ENCODE results near the gene UBE2B. TPM values are rescaled to one million over a fixed set of nuclear protein-coding genes. Genes with fewer than 3 reads are reported as not detected.
A peak's percentile ranks its signal among the peaks of the same experiment; 100 is the strongest.
"Not testable (repeated sequence)": the region's sequence is repeated elsewhere in the genome, so short reads cannot be mapped to it uniquely, and the experiment has no call there.

UBE2B gene
- polyA plus RNA-seq (ENCODE audit: insufficient read length in 4 of 4) = 100 to 1,000 TPM; 123 to 149 (median 134) TPM

DNA sequence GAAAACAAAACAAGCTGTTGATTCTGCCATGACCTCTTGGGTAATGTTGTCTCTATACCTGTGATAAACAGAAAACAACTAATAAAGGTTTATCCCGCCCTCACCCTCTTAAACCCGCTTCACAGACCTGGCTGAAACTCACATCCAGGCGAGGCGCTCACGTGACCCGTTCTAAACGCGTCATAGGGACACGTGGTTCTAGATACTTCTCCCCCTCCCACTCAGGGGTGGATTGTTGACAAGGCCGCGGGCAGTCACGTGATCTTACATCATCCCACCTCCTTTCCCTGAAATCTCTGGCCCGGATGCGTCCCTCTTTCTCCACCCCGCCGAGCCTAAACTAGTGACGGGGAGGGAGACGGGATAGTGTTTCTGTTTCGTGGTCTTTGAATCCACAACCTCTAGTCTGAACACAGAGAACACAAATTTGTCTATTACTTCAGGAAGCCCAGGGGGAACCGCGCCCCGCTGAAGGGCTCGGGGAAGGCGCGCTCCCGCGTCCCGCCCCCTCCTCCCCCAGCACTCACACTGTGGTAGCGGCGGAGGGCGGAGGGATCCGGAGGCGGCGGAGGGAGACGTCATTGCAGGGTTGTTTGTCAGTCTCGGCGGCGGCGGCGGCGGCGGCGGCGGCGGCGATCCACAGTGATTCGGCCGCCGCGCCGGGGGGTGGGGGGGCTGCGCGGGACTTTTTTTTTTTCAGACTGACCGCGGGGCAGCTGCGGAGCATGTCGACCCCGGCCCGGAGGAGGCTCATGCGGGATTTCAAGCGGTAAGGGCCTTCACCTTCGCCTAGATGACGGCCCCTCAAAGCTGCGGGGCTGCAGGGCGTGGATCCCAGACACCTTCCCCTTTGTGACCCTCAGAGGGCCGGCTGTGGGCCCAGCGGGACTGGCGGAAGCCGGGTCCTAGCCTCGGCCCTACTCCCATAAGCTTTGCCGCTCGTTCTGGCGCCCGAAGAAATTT lies at the start of gene UBE2B:
Gene UBE2B, plus strand, starts transcription at position 699 of the 963 bp plus-strand sequence. Its CDS starts 27 bp downstream, at position 726.
- peak; percentile 99 for DNase-seq (ENCODE audit: low read depth in 4 of 4, low spot score in 3 of 4)

DNA sequence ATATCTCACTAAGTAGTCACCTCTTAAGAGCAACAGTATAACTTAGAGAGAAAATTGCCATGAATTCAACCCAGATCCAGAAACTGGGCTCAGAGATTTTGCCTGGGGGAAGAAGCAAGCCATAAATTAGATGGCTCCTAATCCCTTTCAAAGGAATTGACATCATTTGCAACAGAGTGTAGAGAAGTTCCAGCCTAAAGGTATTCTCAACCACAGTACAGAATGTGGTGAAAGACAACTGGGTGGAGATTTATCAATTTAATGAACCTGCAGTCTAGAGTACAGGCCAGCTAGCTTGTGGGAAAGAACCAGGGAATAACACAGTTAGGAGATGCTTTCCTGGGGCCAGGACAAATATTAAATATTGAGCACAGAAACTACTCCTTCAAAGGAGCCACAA lies 44.0 kb upstream of the UBE2B start:
- DNase-seq (ENCODE audit: low read depth in 4 of 4, low spot score in 3 of 4) = no peak

GRCh38 chr5:134328619-134329018 lies 42.8 kb upstream of the UBE2B start:
- no peak for DNase-seq (ENCODE audit: low read depth in 4 of 4, low spot score in 3 of 4)

DNA sequence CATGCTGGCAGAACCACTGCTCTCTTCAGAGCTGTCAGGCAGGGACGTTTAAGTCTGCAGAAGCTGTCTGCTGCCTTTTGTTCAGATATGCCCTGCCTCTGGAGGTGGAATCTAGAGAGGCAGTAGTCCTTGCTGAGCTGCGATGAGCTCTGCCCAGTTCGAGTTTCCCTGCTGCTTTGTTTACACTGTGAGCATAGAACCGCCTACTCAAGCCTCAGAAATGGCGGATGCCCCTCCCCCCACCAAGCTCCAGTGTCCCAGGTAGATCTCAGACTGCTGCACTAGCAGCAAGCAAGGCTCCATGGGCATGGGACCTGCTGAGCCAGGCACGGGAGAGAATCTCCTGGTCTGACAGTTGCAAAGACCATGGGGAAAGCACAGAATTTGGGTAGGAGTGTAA lies 34.5 kb upstream of the UBE2B start:
- not testable (repeated sequence) for DNase-seq (ENCODE audit: low read depth in 4 of 4, low spot score in 3 of 4)

GRCh38 chr5:134343500-134343899 lies 27.9 kb upstream of the UBE2B start:
- not testable (repeated sequence) for DNase-seq (ENCODE audit: low read depth in 4 of 4, low spot score in 3 of 4)

DNA sequence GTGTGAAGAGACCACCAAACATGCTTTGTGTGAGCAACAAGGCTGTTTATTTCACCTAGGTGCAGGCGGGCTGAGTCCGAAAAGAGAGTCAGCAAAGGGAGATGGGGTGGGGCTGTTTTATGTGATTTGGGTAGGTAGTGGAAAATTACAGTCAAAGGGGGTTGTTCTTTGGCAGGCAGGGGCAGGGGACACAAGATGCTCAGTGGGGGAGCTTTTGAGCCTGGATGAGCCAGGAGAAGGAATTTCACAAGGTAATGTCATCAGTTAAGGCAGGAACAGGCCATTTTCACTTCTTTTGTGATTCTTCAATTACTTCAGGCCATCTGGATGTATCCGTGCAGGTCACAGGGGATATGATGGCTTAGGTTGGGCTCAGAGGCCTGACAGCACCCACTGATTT lies 25.9 kb upstream of the UBE2B start:
- not testable (repeated sequence) for DNase-seq (ENCODE audit: low read depth in 4 of 4, low spot score in 3 of 4)

- DNase-seq (ENCODE audit: low read depth in 4 of 4, low spot score in 3 of 4) = no peak
Observed at GRCh38 chr5:134345996-134346395, 25.4 kb upstream of the UBE2B start.

GRCh38 chr5:134349463-134349862 lies 21.9 kb upstream of the UBE2B start:
- DNase-seq (ENCODE audit: low read depth in 4 of 4, low spot score in 3 of 4) = no peak

- no peak for DNase-seq (ENCODE audit: low read depth in 4 of 4, low spot score in 3 of 4)
Observed at GRCh38 chr5:134355681-134356080, 15.7 kb upstream of the UBE2B start.

GRCh38 chr5:134365604-134366003 lies 5.8 kb upstream of the UBE2B start:
- DNase-seq (ENCODE audit: low read depth in 4 of 4, low spot score in 3 of 4) = no peak

- DNase-seq (ENCODE audit: low read depth in 4 of 4, low spot score in 3 of 4) = no peak
Observed at GRCh38 chr5:134370311-134370870, 978 bp upstream of the UBE2B start.

DNA sequence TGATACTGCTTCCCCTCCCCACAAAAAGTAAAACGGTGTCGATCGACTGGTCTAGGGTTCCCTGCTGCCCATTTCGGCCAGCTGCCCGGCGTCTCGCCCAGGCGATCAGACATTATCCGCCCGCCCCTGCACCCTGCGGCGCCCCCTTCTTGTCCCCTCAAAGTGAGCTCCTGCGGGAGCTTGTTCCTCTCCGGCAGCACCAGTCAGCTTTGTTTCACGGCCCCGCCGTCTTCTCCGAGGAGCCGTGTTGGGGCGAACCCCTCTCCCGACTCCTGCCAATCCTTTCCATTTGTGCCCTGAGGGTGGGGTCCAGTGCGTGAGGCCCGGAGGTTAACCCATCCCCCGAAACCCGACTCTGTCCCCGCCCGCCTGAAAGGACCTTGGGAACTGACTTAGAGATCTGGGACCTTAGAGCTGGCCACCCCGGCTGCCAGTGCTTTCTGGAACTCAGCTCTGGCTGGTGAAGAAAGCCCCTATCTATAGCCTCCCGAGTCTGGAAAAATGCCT lies 518 bp downstream of the UBE2B start:
- peak in 3 of 4 donors; percentile 19 to 38 (median 22) for DNase-seq (ENCODE audit: low read depth in 4 of 4, low spot score in 3 of 4)

- not testable (repeated sequence) for DNase-seq (ENCODE audit: low read depth in 4 of 4, low spot score in 3 of 4)
Observed at GRCh38 chr5:134373633-134374032, 2.3 kb downstream of the UBE2B start.

DNA sequence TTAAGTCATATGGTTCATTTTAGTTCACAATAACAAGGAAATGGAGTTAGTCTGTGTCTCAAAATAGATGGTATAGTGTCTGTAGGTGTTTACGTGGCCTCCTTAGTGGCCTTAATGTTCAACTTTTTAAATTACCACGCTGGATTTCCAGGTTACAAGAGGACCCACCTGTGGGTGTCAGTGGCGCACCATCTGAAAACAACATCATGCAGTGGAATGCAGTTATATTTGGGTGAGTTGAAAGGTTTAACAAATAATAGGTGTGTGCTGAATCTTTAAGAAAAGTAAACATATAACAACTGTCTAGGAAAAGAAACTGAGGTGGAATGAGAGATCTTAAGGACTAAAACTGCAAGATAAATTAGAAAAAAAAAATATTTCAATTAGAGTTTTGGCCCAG lies 2.9 kb downstream of the UBE2B start:
- DNase-seq (ENCODE audit: low read depth in 4 of 4, low spot score in 3 of 4) = no peak

GRCh38 chr5:134380346-134380745 lies 9.0 kb downstream of the UBE2B start:
- DNase-seq (ENCODE audit: low read depth in 4 of 4, low spot score in 3 of 4) = no peak

- DNase-seq (ENCODE audit: low read depth in 4 of 4, low spot score in 3 of 4) = not testable (repeated sequence)
Observed at GRCh38 chr5:134382204-134382603, 10.8 kb downstream of the UBE2B start.

DNA sequence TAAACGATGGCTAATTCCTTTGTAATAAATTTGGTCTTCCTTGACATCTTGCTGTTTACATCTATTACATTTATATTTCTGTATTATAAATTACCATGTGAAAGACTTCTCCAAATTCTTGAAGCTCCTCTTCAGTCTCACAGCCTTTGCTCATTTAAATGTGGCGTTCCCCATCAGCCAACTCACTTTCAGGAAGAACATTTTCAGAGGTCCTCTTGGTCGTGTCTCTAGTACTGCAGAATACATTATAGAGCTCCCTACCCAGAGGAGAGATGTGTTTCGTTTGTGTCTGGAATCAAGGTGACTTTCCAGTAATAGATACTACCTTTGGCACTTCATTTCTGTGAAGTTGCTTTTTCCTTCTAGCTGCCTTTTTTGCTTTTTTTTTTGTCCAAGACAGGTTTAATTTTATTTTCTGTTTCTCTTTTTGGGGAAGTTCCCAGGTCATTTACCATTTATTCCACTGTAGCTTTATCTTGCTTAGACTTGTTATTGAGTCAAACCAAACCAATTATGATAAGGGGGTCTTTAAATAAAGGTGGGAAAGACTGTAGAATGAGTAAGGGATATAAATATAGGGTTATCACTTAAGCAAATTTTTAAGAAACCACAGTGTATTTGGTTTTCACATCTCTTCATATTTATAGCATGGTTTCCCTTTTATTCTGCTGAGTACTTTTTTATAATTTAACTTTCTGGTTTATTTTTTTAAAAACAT lies 12.8 kb downstream of the UBE2B start:
- no peak for DNase-seq (ENCODE audit: low read depth in 4 of 4, low spot score in 3 of 4)

GRCh38 chr5:134387443-134387842 lies 16.1 kb downstream of the UBE2B start:
- DNase-seq (ENCODE audit: low read depth in 4 of 4, low spot score in 3 of 4) = no peak

- no peak for DNase-seq (ENCODE audit: low read depth in 4 of 4, low spot score in 3 of 4)
Observed at GRCh38 chr5:134392301-134392700, 20.9 kb downstream of the UBE2B start.

- no peak for DNase-seq (ENCODE audit: low read depth in 4 of 4, low spot score in 3 of 4)
Observed at GRCh38 chr5:134394932-134395331, 23.6 kb downstream of the UBE2B start.

DNA sequence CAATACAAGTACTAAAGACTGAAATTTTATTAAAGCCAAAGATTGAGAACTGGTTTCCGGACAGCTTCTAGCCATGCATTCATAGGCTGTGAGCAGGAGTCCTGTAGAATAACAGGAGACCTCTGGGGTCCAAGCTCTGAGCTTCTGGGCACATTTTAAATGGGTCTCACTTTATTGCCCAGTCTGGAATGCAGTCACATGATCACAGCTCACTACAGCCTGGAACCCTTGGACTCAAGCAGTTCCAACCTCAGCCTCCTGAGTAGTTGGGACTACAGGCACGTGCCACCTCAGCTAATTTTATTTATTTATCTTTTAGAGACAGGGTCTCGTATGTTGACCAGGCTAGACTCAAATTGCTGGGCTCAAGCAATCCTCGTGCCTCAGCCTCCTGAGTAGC lies 24.9 kb downstream of the UBE2B start:
- DNase-seq (ENCODE audit: low read depth in 4 of 4, low spot score in 3 of 4) = no peak
